ENCODE measurements around the gene DNALI1. TPM values are rescaled to one million over a fixed set of nuclear protein-coding genes. Genes with fewer than 3 reads are reported as not detected.
A peak's percentile ranks its signal among the peaks of the same experiment; 100 is the strongest.

The DNALI1 gene
- total RNA-seq, 4 donors from 2014 or later: 1.6 to 6.6 (median 3.7) TPM; not detected in 1

DNA sequence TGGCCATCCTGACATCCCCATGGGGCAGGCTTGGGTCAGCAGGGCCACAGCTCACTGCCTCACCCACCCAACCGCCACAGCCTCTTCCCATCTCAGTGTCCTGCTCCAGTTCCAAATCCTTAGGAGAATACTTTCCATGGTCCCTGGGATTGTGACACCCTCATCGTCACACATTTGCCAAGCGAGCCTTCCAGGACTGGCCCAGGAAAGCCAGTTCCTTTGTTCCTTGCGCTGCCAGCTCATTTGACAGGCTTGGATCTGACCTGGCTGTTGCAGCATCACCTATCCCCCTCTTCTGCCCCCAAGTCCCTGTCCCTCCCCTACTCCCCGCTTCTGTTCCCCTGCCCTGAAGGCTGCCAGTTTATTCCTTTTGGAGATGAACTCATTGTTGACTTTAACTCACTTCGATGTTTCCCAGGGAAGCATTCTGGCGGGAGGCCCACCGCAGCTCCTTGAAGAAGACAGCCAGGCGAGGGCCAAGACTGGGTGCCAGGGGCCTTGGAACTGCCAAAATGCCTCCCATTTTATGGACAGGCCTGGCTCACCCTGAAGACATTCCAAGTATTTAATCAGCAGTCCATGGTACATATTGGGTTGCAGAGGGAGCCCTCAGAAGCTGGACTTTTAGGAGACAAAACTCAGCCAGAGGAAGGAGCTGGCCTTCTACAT, 49.2 kb downstream of the DNALI1 start:
- in situ Hi-C loops (cut with MboI; ENCODE audit: low pct_ligation_motif_present in 1 of 4, low pct_unique_long_range_greater_than_20kb in 1 of 4, low sequenced_read_pairs in 3 of 4): loop anchor here in 2 of 4 donors (10.0 kb wide), 1 partner anchor 79 kb away; no protein-coding TSS in a partner anchor

GRCh38 chr1:37606481-37607263, 49.9 kb downstream of the DNALI1 start:
- 72% methylated on average over 14 of the region's 15 CpGs; no CpG with 5 or more reads in 1 of the 2 donors for WGBS, 2 donors (ENCODE audit: low coverage in 1 of 2)
- no peak for DNase-seq
- TF ChIP-seq EP300 (IDR thresholded peaks at IDR 0.05; ENCODE audit: low read depth) (no peak), POLR2AphosphoS5 (IDR thresholded peaks at IDR 0.05) (no peak), POLR2A (IDR thresholded peaks at IDR 0.05) (no peak)
- TF ChIP-seq, protein P1, sequence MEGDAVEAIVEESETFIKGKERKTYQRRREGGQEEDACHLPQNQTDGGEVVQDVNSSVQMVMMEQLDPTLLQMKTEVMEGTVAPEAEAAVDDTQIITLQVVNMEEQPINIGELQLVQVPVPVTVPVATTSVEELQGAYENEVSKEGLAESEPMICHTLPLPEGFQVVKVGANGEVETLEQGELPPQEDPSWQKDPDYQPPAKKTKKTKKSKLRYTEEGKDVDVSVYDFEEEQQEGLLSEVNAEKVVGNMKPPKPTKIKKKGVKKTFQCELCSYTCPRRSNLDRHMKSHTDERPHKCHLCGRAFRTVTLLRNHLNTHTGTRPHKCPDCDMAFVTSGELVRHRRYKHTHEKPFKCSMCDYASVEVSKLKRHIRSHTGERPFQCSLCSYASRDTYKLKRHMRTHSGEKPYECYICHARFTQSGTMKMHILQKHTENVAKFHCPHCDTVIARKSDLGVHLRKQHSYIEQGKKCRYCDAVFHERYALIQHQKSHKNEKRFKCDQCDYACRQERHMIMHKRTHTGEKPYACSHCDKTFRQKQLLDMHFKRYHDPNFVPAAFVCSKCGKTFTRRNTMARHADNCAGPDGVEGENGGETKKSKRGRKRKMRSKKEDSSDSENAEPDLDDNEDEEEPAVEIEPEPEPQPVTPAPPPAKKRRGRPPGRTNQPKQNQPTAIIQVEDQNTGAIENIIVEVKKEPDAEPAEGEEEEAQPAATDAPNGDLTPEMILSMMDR (IDR thresholded peaks at IDR 0.05): no peak
- Histone ChIP-seq H3K4me1 (peaks cover 0 to 11% (median 3%) of the 10 kb centered on the region in 4 donors), H3K27me3 (peaks cover 5% of the 10 kb centered on the region), H3K4me3 (no peak overlapping the region), H3K9me3 (no peaks in the 10 kb centered on the region), H3K27ac (peak overlapping the region in 3 of 4 donors; percentile 20 to 50 (median 30)), H3K36me3 (no peaks in the 10 kb centered on the region)
- in situ Hi-C loops (cut with MboI; ENCODE audit: low pct_ligation_motif_present in 1 of 4, low pct_unique_long_range_greater_than_20kb in 1 of 4, low sequenced_read_pairs in 3 of 4) (loop anchor here in 2 of 4 donors (10.0 kb wide), 1 partner anchor 78 kb away; no protein-coding TSS in a partner anchor), intact Hi-C loops (cut with DNase I; ENCODE audit: low total_unique reads) (no loop called here)

More for the DNA sequence above, 49.2 kb downstream of the DNALI1 start:
- 71 to 78% methylated on average over 5 to 9 of the region's 9 CpGs for WGBS, 2 donors (ENCODE audit: low coverage in 1 of 2)
- DNase-seq: peak; percentile 26
- peaks cover 5% of the 10 kb centered on the region for H3K27me3 ChIP-seq
- no peaks in the 10 kb centered on the region for H3K9me3 ChIP-seq
- no peak for TF ChIP-seq POLR2A (IDR thresholded peaks at IDR 0.05)
- no peak for TF ChIP-seq POLR2AphosphoS5 (IDR thresholded peaks at IDR 0.05)
- TF ChIP-seq EP300 (IDR thresholded peaks at IDR 0.05; ENCODE audit: low read depth): no peak
- TF ChIP-seq, protein P1 (IDR thresholded peaks at IDR 0.05): no peak
- H3K27ac ChIP-seq: peak overlapping the region in 3 of 4 donors; percentile 20 to 50 (median 30)
- intact Hi-C loops (cut with DNase I; ENCODE audit: low total_unique reads): no loop called here
- no peak overlapping the region for H3K4me3 ChIP-seq
- no peaks in the 10 kb centered on the region for H3K36me3 ChIP-seq
- H3K4me1 ChIP-seq: peaks cover 0 to 11% (median 3%) of the 10 kb centered on the region in 4 donors

GRCh38 chr1:37609002-37609401, 52.3 kb downstream of the DNALI1 start:
- intact Hi-C loops (cut with DNase I; ENCODE audit: low total_unique reads): no loop called here
- Histone ChIP-seq H3K27me3 (peaks cover 3% of the 10 kb centered on the region), H3K4me3 (no peak overlapping the region)

More at GRCh38 chr1:37609002-37609401, 52.3 kb downstream of the DNALI1 start:
- no peak overlapping the region for H3K27ac ChIP-seq
- DNase-seq: no peak
- H3K4me1 ChIP-seq: peaks cover 0 to 11% (median 3%) of the 10 kb centered on the region in 4 donors
- H3K9me3 ChIP-seq: no peaks in the 10 kb centered on the region
- 15 to 23% methylated on average over 2 of the region's 2 CpGs for WGBS, 2 donors (ENCODE audit: low coverage in 1 of 2)
- in situ Hi-C loops (cut with MboI; ENCODE audit: low pct_ligation_motif_present in 1 of 4, low pct_unique_long_range_greater_than_20kb in 1 of 4, low sequenced_read_pairs in 3 of 4): loop anchor here in 2 of 4 donors (10.0 kb wide), 1 partner anchor 76 kb away; no protein-coding TSS in a partner anchor
- no peaks in the 10 kb centered on the region for H3K36me3 ChIP-seq
- TF ChIP-seq POLR2A (IDR thresholded peaks at IDR 0.05) (no peak), POLR2AphosphoS5 (IDR thresholded peaks at IDR 0.05) (no peak), EP300 (IDR thresholded peaks at IDR 0.05; ENCODE audit: low read depth) (no peak)
- TF ChIP-seq, protein P1 (IDR thresholded peaks at IDR 0.05): no peak

Data from transverse colon (tissue), 4 donors.